Esophagus muscularis mucosa (tissue), 4 donors: ENCODE measurements around the gene KDM7A. TPM values are rescaled to one million over a fixed set of nuclear protein-coding genes. Genes with fewer than 3 reads are reported as not detected.

Experiments
- DNase-seq: peaks from one replicate; pipeline ENCODE4 v3.0.0-alpha.2; 2017; ENCODE audit errors: extremely low spot score
- H3K27ac ChIP-seq, 4 donors: fragments of 200-600 bp; sonication (generic); replicated peaks in 1 of 4; 1 replicate in 3 of 4; 2 replicates in 1 of 4; pipeline ENCODE4 v1.5.1; 2016 to 2019; ENCODE audit warnings: mild to moderate bottlenecking in 1 of 4
- H3K27me3 ChIP-seq, 4 donors: fragments of 200-600 bp; sonication (generic); one replicate each; pipeline versions ENCODE4 v1.5.1 to v1.6.0; 2016 to 2019
- H3K36me3 ChIP-seq, 4 donors: fragments of 200-600 bp; sonication (generic); one replicate each; pipeline ENCODE4 v1.5.1; 2016 to 2019
- H3K4me1 ChIP-seq, 4 donors: fragments of 200-600 bp; sonication (generic); one replicate each; pipeline ENCODE4 v1.5.1; 2016 to 2019
- H3K4me3 ChIP-seq, 4 donors: fragments of 200-600 bp; sonication (generic); 1 replicate in 2 of 4; 2 replicates in 2 of 4; pipeline ENCODE4 v1.5.1; 2016 to 2019; ENCODE audit warnings: mild to moderate bottlenecking in 4 of 4, moderate library complexity in 1 of 4
- H3K9me3 ChIP-seq, 4 donors: fragments of 200-600 bp; sonication (generic); 1 replicate in 3 of 4; 2 replicates in 1 of 4; pipeline ENCODE4 v1.5.1; 2016 to 2019
- EP300 ChIP-seq: sonication (generic); formaldehyde crosslinking; IDR thresholded peaks from one replicate; pipeline ENCODE4 v1.6.1; 2017; ENCODE audit warnings: antibody characterized with exemption
- POLR2A ChIP-seq: fragments of 450-650 bp; IDR thresholded peaks from one replicate; pipeline ENCODE4 v1.6.1; 2017; ENCODE audit warnings: antibody characterized with exemption, moderate library complexity, mild to moderate bottlenecking, low read depth
- POLR2AphosphoS5 ChIP-seq, 2 donors: sonication (generic); formaldehyde crosslinking; IDR thresholded peaks; one replicate each; pipeline ENCODE4 v1.6.1; 2017; ENCODE audit warnings: antibody characterized with exemption in 2 of 2
- WGBS: methylation state at CpG from one replicate; pipeline ENCODE4 v1.1.5; 2018; 5-methylcytosine and 5-hydroxymethylcytosine counted together
- intact Hi-C: fragments of 100-400 bp; cut with DNase I; formaldehyde crosslinking; loops from one replicate; pipeline ENCODE4 v1.15.1; 2023
- total RNA-seq, 4 donors: library from RNA; depleted of rRNA; stranded (reverse); fragments of >200 nt; gene quantifications; one replicate each; pipeline versions ENCODE4 v1.1.0 to v1.2.1, GENCODE V29; 2016
- TF ChIP-seq, protein P1 (sequence below), 3 experiments: fragments of 200-600 bp in 2 of 3; fragments of 450-650 bp in 1 of 3; sonication (generic) in 2 of 3; IDR thresholded peaks; one replicate each; pipeline ENCODE4 v1.5.1; 2017 to 2019; ENCODE audit warnings: antibody characterized with exemption in 3 of 3, mild to moderate bottlenecking in 2 of 3, moderate library complexity in 1 of 3

KDM7A gene
- total RNA-seq, 4 donors from 2014 or later: 13.5 to 23.7 (median 19.5) TPM

DNA sequence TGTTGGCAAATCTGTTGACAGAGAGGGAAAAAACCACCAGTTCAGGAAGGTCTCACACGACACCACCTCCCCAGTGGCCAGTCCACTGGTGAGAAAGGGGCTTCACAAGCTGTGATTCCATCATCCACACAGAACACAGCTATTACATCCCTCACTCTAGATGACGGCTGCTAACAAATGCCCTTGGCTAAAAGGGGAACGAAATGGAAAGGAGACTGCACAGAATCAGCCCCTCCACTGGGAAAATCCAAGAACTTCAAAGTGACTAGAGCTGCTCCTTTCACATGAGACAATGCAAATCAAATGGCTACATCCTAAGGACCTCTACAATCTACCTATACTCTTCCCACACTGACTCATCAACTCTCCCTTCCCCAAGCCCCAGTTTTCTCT, 119.6 kb downstream of the KDM7A start:
- Histone ChIP-seq H3K27me3 (no peaks in the 10 kb centered on the region), H3K9me3 (no peaks in the 10 kb centered on the region), H3K4me1 (peaks cover 24 to 37% (median 32%) of the 10 kb centered on the region in 4 donors), H3K4me3 (no peak overlapping the region), H3K27ac (no peak overlapping the region), H3K36me3 (peaks cover 0 to 21% (median 6%) of the 10 kb centered on the region in 4 donors)
- no peak for DNase-seq
- 98% methylated on average over 3 of the region's 3 CpGs for WGBS
- intact Hi-C loops: no loop called here
- TF ChIP-seq POLR2AphosphoS5 (IDR thresholded peaks at IDR 0.05): no peak
- TF ChIP-seq EP300: no peak
- TF ChIP-seq, protein P1, sequence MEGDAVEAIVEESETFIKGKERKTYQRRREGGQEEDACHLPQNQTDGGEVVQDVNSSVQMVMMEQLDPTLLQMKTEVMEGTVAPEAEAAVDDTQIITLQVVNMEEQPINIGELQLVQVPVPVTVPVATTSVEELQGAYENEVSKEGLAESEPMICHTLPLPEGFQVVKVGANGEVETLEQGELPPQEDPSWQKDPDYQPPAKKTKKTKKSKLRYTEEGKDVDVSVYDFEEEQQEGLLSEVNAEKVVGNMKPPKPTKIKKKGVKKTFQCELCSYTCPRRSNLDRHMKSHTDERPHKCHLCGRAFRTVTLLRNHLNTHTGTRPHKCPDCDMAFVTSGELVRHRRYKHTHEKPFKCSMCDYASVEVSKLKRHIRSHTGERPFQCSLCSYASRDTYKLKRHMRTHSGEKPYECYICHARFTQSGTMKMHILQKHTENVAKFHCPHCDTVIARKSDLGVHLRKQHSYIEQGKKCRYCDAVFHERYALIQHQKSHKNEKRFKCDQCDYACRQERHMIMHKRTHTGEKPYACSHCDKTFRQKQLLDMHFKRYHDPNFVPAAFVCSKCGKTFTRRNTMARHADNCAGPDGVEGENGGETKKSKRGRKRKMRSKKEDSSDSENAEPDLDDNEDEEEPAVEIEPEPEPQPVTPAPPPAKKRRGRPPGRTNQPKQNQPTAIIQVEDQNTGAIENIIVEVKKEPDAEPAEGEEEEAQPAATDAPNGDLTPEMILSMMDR (IDR thresholded peaks at IDR 0.05): no peak
- no peak for TF ChIP-seq POLR2A

DNA sequence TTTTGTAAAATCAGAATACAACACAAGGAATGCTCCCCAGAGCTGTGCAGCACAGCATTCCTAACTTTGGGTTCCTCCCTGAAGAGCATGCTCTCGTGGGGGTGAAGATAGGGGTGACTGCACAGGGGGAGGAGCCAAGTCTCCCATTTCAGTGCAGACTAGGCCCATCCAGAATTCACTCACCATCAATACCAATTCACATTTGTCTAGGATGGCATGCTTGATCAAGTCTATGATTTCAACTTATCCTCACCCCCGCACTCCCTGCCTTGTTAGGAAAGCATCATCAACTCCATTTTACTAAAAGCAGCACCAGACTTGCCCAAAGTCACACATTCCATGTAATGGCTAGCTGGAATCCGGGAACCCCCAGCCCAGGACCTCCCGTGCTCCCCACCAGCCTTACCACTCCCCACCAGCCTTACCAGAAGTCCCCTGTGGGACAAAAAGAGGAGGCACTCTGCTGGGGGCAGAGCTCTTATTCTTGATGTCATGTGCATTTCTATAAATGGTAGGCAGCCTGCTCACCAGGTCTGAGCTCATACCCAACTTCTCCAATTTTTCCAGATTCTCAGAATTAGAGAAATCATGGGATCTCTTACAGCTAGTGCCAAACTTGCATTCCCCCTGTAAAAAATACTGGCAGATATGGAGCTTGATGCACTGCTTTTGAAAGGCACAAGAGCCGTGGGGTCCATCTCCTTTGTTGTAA, 120.2 kb downstream of the KDM7A start:
- no peaks in the 10 kb centered on the region for H3K27me3 ChIP-seq
- H3K36me3 ChIP-seq: peaks cover 0 to 26% (median 6%) of the 10 kb centered on the region in 4 donors
- no peak overlapping the region for H3K4me3 ChIP-seq
- peaks cover 23 to 31% (median 29%) of the 10 kb centered on the region in 4 donors for H3K4me1 ChIP-seq
- WGBS: 96% methylated on average over 5 of the region's 5 CpGs
- DNase-seq: no peak
- no peak overlapping the region for H3K27ac ChIP-seq
- intact Hi-C loops: no loop called here
- TF ChIP-seq POLR2A (no peak), EP300 (no peak), POLR2AphosphoS5 (IDR thresholded peaks at IDR 0.05) (no peak)
- TF ChIP-seq, protein P1 (IDR thresholded peaks at IDR 0.05): no peak
- no peaks in the 10 kb centered on the region for H3K9me3 ChIP-seq

DNA sequence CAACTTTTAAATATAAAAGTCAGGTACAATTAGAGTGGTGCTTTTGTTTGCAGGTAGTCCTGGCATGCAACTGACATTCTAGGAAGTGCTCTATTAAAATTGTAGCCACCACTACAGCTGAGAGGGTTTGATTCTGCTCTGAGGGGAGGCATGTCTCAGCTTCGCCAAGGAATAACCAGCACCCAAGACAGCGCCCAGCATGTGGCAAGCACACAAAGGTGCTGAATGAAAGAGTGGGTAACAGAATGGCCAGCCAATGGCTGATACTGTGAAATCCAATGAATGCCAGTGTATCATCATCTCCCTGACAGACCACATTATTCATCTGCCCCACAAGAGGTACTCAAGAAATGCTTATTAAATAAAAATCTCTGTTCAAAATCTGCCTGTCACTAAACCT, 121.0 kb downstream of the KDM7A start:
- WGBS: 95% methylated on average over 2 of the region's 2 CpGs
- no peaks in the 10 kb centered on the region for H3K27me3 ChIP-seq
- peaks cover 17 to 24% (median 21%) of the 10 kb centered on the region in 4 donors for H3K4me1 ChIP-seq
- H3K27ac ChIP-seq: no peak overlapping the region
- H3K36me3 ChIP-seq: peaks cover 0 to 30% (median 6%) of the 10 kb centered on the region in 4 donors
- DNase-seq: no peak
- TF ChIP-seq EP300: no peak
- TF ChIP-seq, protein P1 (IDR thresholded peaks at IDR 0.05): no peak
- TF ChIP-seq POLR2A: no peak
- no peak for TF ChIP-seq POLR2AphosphoS5 (IDR thresholded peaks at IDR 0.05)
- intact Hi-C loops: no loop called here
- no peaks in the 10 kb centered on the region for H3K9me3 ChIP-seq
- no peak overlapping the region for H3K4me3 ChIP-seq

DNA sequence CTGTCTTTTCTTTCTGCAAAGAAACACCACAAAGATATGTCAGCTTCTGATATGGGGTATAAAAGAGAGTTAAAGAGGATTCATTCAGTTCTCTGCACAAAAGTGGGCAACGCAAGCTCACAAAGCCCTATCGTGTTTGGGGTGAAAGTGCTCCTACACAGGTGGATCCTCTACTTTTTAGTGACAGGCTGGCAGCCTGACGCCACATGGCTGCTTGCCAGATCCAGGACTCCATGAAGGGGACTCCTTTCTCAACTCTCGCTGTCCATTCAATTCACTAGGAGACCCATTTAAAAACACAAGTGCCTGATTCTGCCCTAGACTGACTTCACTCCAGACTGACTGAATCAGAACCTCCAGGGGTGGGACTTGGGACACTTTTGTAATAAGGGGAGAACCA, 122.0 kb downstream of the KDM7A start:
- 89% methylated on average over 4 of the region's 4 CpGs for WGBS
- intact Hi-C loops: no loop called here

More for the DNA sequence above, 122.0 kb downstream of the KDM7A start:
- DNase-seq: no peak
- no peaks in the 10 kb centered on the region for H3K9me3 ChIP-seq
- H3K27ac ChIP-seq: no peak overlapping the region
- peaks cover 0 to 36% (median 6%) of the 10 kb centered on the region in 4 donors for H3K36me3 ChIP-seq
- TF ChIP-seq POLR2A: no peak
- no peak for TF ChIP-seq EP300
- TF ChIP-seq, protein P1 (IDR thresholded peaks at IDR 0.05): no peak
- TF ChIP-seq POLR2AphosphoS5 (IDR thresholded peaks at IDR 0.05): no peak
- H3K4me1 ChIP-seq: peaks cover 8 to 17% (median 12%) of the 10 kb centered on the region in 4 donors
- no peak overlapping the region for H3K4me3 ChIP-seq
- H3K27me3 ChIP-seq: no peaks in the 10 kb centered on the region
